Kidney (tissue), 22 donors: ENCODE measurements around the gene OSM. TPM values are rescaled to one million over a fixed set of nuclear protein-coding genes. Genes with fewer than 3 reads are reported as not detected.

Experiments
- DNase-seq, 5 donors: peaks; one replicate each; pipeline ENCODE4 v3.0.0-alpha.2; 2013 to 2020
- FAIRE-seq: peaks from 2 replicates; lab custom pipeline; 2012; peaks lifted over from hg19 to GRCh38; lab: Jason Lieb, UNC
- H3K27ac ChIP-seq, 2 donors: one replicate each; pipeline ENCODE4 v1.7.0; 2013; ENCODE audit warnings: low read depth in 2 of 2, low read length in 2 of 2, inconsistent platforms in 1 of 2
- H3K27me3 ChIP-seq: one replicate; pipeline ENCODE4 v1.7.1; 2013; ENCODE audit warnings: low read length, inconsistent platforms; ENCODE audit not compliant: control insufficient read depth, insufficient read depth
- H3K36me3 ChIP-seq, 3 donors: one replicate each; pipeline versions ENCODE4 v1.7.0 to v1.7.1; 2013; ENCODE audit warnings: low read length in 3 of 3, control low read depth in 1 of 3, inconsistent platforms in 1 of 3; ENCODE audit not compliant: insufficient read depth in 3 of 3, control insufficient read depth in 2 of 3
- H3K4me1 ChIP-seq, 3 donors: one replicate each; pipeline versions ENCODE4 v1.7.0 to v1.7.1; 2013; ENCODE audit warnings: low read length in 3 of 3, inconsistent platforms in 1 of 3, low read depth in 1 of 3; ENCODE audit not compliant: control insufficient read depth in 2 of 3, insufficient read depth in 2 of 3
- H3K4me3 ChIP-seq, 3 donors: one replicate each; pipeline versions ENCODE4 v1.7.0 to v1.8.1; 2013; ENCODE audit warnings: low read length in 3 of 3, control low read depth in 1 of 3, inconsistent platforms in 1 of 3
- H3K9ac ChIP-seq, 3 donors: one replicate each; pipeline versions ENCODE4 v1.7.0 to v1.7.1; 2013; ENCODE audit warnings: low read length in 3 of 3, control low read depth in 1 of 3, inconsistent platforms in 1 of 3
- H3K9me3 ChIP-seq, 3 donors: one replicate each; pipeline versions ENCODE4 v1.7.0 to v1.7.1; 2013; ENCODE audit warnings: low read length in 3 of 3, control low read depth in 1 of 3, inconsistent platforms in 1 of 3; ENCODE audit not compliant: control insufficient read depth in 2 of 3, insufficient read depth in 1 of 3
- intact Hi-C: fragments of 100-400 bp; cut with DNase I; formaldehyde crosslinking; loops from one replicate; pipeline ENCODE4 v1.11.1; 2022
- long read RNA-seq, 10 donors: library from polyadenylated mRNA in 1 of 10; unstranded in 1 of 10; transcript quantifications; one replicate each; pipeline ENCODE4 v2.0.0 and lab custom pipeline, GENCODE V29; 2021 to 2026
- polyA plus RNA-seq: library from polyadenylated mRNA; stranded (reverse); fragments of 350-450 nt; fragmentation: Illumina TruSeq; extraction: RNeasy Lipid Tissue Mini Kit (QIAGEN cat#74804); gene quantifications from one replicate; pipeline ENCODE4 v1.2.3, GENCODE V29; 2014; ENCODE audit warnings: low read depth, low replicate concordance; ENCODE audit not compliant: insufficient read depth
- total RNA-seq: library from RNA; stranded (reverse); fragmentation: NEBNext Ultra II Directional; extraction: Animal tissue kit (Norgen Biotek cat#: 25700); gene quantifications from one replicate; pipeline ENCODE4 v1.2.1, GENCODE V29; 2021
- TF ChIP-seq, protein P1 (sequence below): IDR thresholded peaks from 3 replicates; pipeline ENCODE4 v1.5.1; 2012; ENCODE audit warnings: mild to moderate bottlenecking, moderate library complexity, borderline replicate concordance; ENCODE audit not compliant: insufficient read depth; ENCODE audit errors: extremely low read depth
- donor health status: control.
- donor health status: control.
- donor health status: control.
- donor health status: control.
- donor health status: control.
- donor health status: DM: yes; HTN: yes; CAD: no.
- donor health status: Normal renal cell carcinoma (clear cell type).

The OSM gene
- total RNA-seq (1.2 TPM), polyA plus RNA-seq (0.56 TPM)
- long read RNA-seq, donor 1 = 0 reads
- long read RNA-seq, donor 2 = 0 reads
- long read RNA-seq, donor 3 = 0 reads
- long read RNA-seq, donor 4 = 0 reads
- long read RNA-seq, donor 5 = 0 reads
- long read RNA-seq, donor 6 = 0 reads
- long read RNA-seq, donor 7, partial matches to known transcripts = 0 of 1 reads
- long read RNA-seq, donor 7, other reads (novel, unspliced or antisense) = 0 of 1 reads
- long read RNA-seq, donor 8 = 0 reads
- long read RNA-seq, donor 9 = 0 reads
- long read RNA-seq, donor 10 = 0 reads

DNA sequence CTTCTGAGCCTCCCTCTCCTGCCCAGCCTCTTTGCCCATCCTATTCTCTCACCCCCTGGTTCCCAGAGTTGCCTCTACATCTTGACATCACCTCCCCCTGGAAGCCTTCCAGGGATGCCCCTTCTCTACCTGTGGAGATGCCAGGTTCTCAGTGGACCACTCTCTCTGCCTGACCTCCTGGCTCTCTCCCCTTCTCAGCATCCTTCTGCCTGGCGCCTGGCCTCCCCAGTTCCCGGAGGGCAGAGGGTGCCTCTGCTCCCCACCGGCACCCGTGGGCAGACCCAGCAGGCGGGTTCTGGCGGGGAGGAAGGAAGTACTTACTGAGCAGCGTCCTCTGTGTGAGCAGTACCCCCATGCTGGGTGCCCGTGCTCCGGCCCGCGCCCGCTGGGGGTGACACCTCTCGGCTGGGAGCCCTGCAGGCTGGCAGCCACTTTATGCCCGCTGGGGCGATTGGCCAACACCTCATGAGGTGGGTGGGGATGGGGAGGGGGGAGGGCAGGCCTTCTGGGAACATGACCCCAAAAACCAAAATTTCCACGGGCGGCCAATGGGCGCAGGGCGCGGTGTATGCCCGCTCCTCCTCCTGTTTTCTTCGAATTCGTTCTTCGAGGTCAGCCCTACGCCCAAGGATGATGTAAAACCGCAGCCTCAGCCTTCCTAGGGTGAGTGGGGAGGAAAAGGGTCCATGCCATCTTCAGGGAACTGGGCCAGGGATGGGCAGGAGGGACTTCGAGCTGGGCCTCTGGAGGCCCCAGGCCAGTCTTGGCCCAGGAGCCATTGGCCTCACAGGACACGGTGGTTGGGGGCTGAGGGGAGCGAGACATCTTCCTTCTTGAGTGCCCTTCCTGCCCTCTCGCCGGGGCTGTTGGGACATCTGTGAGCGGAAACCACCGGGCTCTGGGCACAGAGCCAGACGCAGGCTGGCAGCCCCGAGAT lies at the start of gene OSM:
TSS of gene OSM (minus strand) at position 407 of the 937 bp plus-strand sequence. CDS start at position 355, 52 bp downstream.
- DNase-seq (peak in 1 of 5 donors; percentile 87), FAIRE-seq (no peak)
- H3K9me3 ChIP-seq = no peaks in the 10 kb centered on the region
- intact Hi-C loops = loop anchor here (5.0 kb wide), 1 partner anchor 121 kb away; the partner anchor contains the start of gene RNF215
- TF ChIP-seq, protein P1, sequence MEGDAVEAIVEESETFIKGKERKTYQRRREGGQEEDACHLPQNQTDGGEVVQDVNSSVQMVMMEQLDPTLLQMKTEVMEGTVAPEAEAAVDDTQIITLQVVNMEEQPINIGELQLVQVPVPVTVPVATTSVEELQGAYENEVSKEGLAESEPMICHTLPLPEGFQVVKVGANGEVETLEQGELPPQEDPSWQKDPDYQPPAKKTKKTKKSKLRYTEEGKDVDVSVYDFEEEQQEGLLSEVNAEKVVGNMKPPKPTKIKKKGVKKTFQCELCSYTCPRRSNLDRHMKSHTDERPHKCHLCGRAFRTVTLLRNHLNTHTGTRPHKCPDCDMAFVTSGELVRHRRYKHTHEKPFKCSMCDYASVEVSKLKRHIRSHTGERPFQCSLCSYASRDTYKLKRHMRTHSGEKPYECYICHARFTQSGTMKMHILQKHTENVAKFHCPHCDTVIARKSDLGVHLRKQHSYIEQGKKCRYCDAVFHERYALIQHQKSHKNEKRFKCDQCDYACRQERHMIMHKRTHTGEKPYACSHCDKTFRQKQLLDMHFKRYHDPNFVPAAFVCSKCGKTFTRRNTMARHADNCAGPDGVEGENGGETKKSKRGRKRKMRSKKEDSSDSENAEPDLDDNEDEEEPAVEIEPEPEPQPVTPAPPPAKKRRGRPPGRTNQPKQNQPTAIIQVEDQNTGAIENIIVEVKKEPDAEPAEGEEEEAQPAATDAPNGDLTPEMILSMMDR = no peak
- H3K27ac ChIP-seq = peak within 1 kb of the TSS in 1 of 2 donors; percentile 70
- H3K4me1 ChIP-seq = peaks cover 0 to 4% (median 0%) of the 10 kb centered on the region in 3 donors
- no peaks in the 10 kb centered on the region for H3K36me3 ChIP-seq
- H3K9ac ChIP-seq = no peak within 1 kb of the TSS
- peak within 1 kb of the TSS in 1 of 3 donors; percentile 13 for H3K4me3 ChIP-seq
- H3K27me3 ChIP-seq = no peaks in the 10 kb centered on the region

DNA sequence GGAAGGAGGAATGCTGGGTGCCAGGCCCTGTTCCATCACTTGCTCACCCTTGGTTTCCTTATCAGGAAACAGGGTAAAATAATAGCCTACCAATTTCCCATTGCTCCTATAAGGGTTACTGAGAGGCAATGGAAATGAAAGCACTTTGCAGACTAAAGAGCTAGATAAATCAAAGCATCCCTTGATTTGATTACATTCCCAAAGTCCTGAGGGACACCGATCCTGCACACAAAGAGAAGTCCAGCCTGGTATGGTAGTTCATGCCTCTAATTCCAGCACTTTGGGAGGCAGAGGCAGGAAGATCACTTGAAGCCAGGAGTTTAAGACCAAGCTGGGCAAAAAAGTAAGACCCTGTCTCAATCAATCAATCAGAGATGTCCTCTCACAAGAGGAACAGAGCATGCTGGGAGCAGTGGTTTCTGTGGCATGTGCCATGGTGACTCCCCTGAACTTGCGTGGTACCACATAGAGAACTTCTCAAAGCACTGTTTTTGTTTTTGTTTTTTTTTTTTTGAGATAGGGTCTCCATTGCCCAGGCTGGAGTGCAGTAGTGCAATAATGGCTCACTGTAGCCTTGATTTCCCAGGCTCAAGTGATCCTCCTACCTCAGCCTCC lies 49.4 kb upstream of the OSM start:
- DNase-seq (no peak), FAIRE-seq (no peak)
- no peak overlapping the region for H3K4me3 ChIP-seq
- intact Hi-C loops = no loop called here
- no peak overlapping the region for H3K9ac ChIP-seq
- no peaks in the 10 kb centered on the region for H3K27me3 ChIP-seq
- peaks cover under 1 to 67% (median 65%) of the 10 kb centered on the region in 3 donors for H3K4me1 ChIP-seq
- peak overlapping the region in 1 of 2 donors; percentile 16 for H3K27ac ChIP-seq
- TF ChIP-seq, protein P1 = no peak
- H3K9me3 ChIP-seq = no peaks in the 10 kb centered on the region
- peaks cover 2 to 9% (median 7%) of the 10 kb centered on the region in 3 donors for H3K36me3 ChIP-seq

DNA sequence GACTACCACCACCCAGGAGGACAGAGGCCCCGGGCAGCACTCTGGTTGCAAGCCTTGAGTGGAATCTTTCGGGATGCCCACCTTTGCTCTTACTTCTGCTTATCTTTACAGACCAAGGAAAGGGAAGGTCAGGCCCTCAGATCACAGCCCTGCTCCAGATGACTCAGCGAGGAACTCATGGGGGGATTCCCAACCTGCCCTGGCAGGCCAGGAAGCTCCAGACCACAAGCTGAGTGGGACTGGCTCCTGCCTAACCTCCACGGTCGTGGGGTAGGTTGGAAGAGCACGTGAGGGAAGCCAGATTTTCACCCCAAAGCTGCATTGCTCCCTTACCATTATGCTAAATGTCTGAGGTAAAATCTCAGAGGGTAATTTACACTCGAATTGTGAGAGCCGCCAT lies 48.3 kb upstream of the OSM start:
- H3K9me3 ChIP-seq = no peaks in the 10 kb centered on the region
- no peak for FAIRE-seq
- no peak overlapping the region for H3K4me3 ChIP-seq
- TF ChIP-seq, protein P1 = no peak
- H3K36me3 ChIP-seq = peaks cover 0 to 2% (median 0%) of the 10 kb centered on the region in 3 donors
- no peaks in the 10 kb centered on the region for H3K27me3 ChIP-seq
- no peak overlapping the region for H3K9ac ChIP-seq
- intact Hi-C loops = no loop called here
- DNase-seq = no peak
- no peak overlapping the region for H3K27ac ChIP-seq
- H3K4me1 ChIP-seq = peaks cover 8 to 69% (median 66%) of the 10 kb centered on the region in 3 donors
